ENCODE data around the gene NAA80. TPM values are rescaled to one million over a fixed set of nuclear protein-coding genes. Genes with fewer than 3 reads are reported as not detected.

NAA80 gene, protein sequence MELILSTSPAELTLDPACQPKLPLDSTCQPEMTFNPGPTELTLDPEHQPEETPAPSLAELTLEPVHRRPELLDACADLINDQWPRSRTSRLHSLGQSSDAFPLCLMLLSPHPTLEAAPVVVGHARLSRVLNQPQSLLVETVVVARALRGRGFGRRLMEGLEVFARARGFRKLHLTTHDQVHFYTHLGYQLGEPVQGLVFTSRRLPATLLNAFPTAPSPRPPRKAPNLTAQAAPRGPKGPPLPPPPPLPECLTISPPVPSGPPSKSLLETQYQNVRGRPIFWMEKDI
- 1.3 and 2.0 TPM in 2 replicates for total RNA-seq

DNA sequence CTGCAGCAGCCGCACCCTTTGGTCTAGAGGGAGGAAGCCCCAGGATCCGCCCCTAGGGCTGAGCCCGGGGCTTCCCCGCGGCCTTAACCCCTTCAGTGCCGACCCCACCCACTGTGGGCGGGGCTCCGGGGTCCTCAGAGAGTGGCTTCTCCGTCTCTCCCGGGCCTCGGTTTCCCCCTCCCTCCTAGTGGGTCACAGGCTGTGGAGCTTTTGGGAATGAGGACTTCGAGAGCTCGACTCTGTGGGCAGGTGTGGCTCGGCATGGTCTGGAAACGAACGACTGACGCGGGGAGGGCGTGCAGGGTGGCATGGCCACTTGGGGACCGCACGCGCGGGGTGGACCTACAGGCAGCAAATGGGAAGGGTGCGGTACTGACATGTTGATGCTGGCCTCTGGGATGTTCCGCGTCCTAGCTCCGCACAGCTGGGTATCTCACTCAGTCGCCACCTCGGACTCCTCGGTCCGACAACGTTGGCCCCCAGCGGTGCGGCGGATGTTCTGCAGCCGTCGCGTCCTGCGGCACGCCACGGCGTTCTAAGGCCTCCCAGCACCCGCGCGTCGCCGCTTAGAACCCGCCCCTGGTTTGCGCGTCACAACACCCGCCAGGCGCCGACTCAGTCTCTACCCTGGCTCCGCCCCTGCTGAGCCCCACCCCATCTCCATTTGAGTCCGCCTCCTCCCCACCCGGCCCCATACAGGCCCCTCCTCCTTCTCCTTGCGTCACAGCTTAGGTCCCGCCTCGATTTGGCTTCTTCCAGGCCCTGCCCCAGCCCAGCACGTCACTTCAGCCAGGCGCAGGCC lies at the start of gene NAA80, which contains the start of gene HYAL3:
NAA80 (minus strand) TSS at position 570 of the 802 bp plus-strand sequence. CDS start 1,942 bp downstream, outside the sequence.
HYAL3 (minus strand) TSS at position 570 of the 802 bp plus-strand sequence. CDS start 3,803 bp downstream, outside the sequence.
- no peak for FAIRE-seq
- peak within 1 kb of the TSS; percentile 76 for H3K4me3 ChIP-seq (ENCODE audit: low read depth, low read length)
- H3K36me3 ChIP-seq (ENCODE audit: control insufficient read depth, insufficient read depth, low read length), result peaks cover 1% of the 10 kb centered on the region
- peak; percentile 98 for DNase-seq (ENCODE audit: low read depth)
- H3K27me3 ChIP-seq (ENCODE audit: control insufficient read depth, insufficient read depth, low read length), result no peaks in the 10 kb centered on the region
- peak; percentile 45 for TF ChIP-seq CTCF (IDR thresholded peaks at IDR 0.05; ENCODE audit: insufficient read depth, low read length, severe bottlenecking)

- FAIRE-seq (no peak), DNase-seq (ENCODE audit: low read depth) (peak; percentile 64)
- Histone ChIP-seq H3K27me3 (ENCODE audit: control insufficient read depth, insufficient read depth, low read length) (no peaks in the 10 kb centered on the region), H3K36me3 (ENCODE audit: control insufficient read depth, insufficient read depth, low read length) (peaks cover 16% of the 10 kb centered on the region), H3K4me3 (ENCODE audit: low read depth, low read length) (no peak overlapping the region)
- peak; percentile 64 for TF ChIP-seq CTCF (IDR thresholded peaks at IDR 0.05; ENCODE audit: insufficient read depth, low read length, severe bottlenecking)
These were observed 48.1 kb upstream of the NAA80 start for GRCh38 chr3:50347187-50347813.

GRCh38 chr3:50345586-50346234 lies 46.5 kb upstream of the NAA80 start, which contains the start of gene ZMYND10:
TSS of gene ZMYND10 (minus strand) at chr3:50345732. CDS start at chr3:50345579, 153 bp downstream.
- peak within 1 kb of the TSS; percentile 28 for H3K4me3 ChIP-seq (ENCODE audit: low read depth, low read length)
- peaks cover 14% of the 10 kb centered on the region for H3K36me3 ChIP-seq (ENCODE audit: control insufficient read depth, insufficient read depth, low read length)
- no peak for TF ChIP-seq CTCF (IDR thresholded peaks at IDR 0.05; ENCODE audit: insufficient read depth, low read length, severe bottlenecking)
- DNase-seq (ENCODE audit: low read depth) (peak; percentile 37), FAIRE-seq (no peak)
- H3K27me3 ChIP-seq (ENCODE audit: control insufficient read depth, insufficient read depth, low read length), result no peaks in the 10 kb centered on the region

DNA sequence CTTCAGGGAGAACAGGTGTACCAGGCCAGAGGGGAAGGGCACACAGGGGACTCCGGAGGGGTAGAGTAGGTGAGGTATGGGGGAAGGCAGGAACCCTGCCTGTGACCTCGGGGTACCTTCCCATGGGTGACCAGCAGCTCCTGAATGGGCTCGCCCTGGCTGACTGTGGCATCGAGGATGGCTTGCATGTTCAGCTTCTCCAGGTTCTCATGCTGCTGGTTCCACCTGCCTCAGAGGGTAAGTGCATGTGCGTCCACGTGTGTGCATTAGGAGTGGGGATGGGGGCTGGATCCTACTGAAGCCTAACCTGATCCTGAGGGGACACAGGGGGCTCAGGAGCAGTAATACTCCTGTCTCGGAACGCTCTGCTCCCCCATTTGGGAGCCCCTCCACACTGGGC lies 45.8 kb upstream of the NAA80 start:
- TF ChIP-seq CTCF (IDR thresholded peaks at IDR 0.05; ENCODE audit: insufficient read depth, low read length, severe bottlenecking), result no peak
- DNase-seq (ENCODE audit: low read depth), result no peak
- Histone ChIP-seq H3K4me3 (ENCODE audit: low read depth, low read length) (peak overlapping the region; percentile 28), H3K36me3 (ENCODE audit: control insufficient read depth, insufficient read depth, low read length) (peaks cover 14% of the 10 kb centered on the region), H3K27me3 (ENCODE audit: control insufficient read depth, insufficient read depth, low read length) (no peaks in the 10 kb centered on the region)
- no peak for FAIRE-seq

DNA sequence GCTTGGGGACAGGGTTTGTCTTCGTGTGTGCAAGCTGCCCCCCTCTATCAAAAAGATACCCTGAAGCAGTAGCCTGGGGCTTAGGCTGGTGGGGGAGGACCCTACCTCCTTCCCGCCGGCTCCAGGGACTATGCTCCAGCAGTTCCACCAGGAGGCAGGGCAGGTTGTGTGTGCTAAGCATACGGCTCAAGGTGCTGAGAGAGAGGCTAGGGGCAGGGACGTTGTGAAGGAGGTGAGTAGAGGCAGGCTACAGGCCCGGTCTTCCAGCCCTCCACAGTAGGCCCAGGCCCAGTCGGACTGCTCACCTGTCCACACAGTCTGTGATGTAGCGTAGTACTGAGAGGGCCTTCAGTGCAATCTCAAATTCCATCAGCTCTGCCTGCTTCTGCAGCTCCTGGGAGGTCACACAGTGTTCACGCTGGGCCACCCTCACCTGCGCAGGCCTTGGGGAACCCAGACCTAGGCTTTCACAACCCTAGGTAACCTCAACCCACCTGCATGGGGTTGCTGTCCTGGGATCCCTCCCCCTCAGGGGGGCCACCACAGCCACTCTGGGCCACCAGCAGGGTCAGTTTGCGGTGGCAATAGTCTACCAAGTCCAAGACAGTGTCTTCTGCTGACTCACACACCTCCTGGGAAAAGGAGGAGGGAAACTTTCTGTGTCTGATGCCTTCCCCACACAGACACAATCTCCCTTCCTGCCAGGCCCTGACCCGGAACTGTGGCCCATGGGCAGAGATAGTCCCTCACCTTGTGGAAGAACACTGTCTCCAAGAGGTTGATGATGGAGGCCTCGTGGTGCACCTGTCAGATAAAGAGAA lies 43.8 kb upstream of the NAA80 start:
- FAIRE-seq, result no peak
- Histone ChIP-seq H3K36me3 (ENCODE audit: control insufficient read depth, insufficient read depth, low read length) (peaks cover 5% of the 10 kb centered on the region), H3K4me3 (ENCODE audit: low read depth, low read length) (no peak overlapping the region), H3K27me3 (ENCODE audit: control insufficient read depth, insufficient read depth, low read length) (no peaks in the 10 kb centered on the region)
- no peak for DNase-seq (ENCODE audit: low read depth)
- TF ChIP-seq CTCF (IDR thresholded peaks at IDR 0.05; ENCODE audit: insufficient read depth, low read length, severe bottlenecking), result no peak

Measured in bronchial epithelial cell (primary cell).